D721Med (cell line): ENCODE measurements around the gene FBXW12.

ENCODE experiments used
- DNase-seq: peaks from one replicate; pipeline ENCODE4 v3.0.0; 2011; ENCODE audit warnings: low spot score; ENCODE audit not compliant: insufficient read length
- FAIRE-seq: peaks from 2 replicates; lab custom pipeline; 2011; peaks lifted over from hg19 to GRCh38; lab: Jason Lieb, UNC
- CTCF ChIP-seq: IDR thresholded peaks from 2 replicates; pipeline ENCODE4 v1.5.1; 2012; ENCODE audit warnings: mild to moderate bottlenecking, control low read depth; ENCODE audit not compliant: insufficient read depth; ENCODE audit errors: missing control alignments

FBXW12 gene

GRCh38 chr3:48439820-48440589, 68.0 kb downstream of the FBXW12 start, which contains the start of the genes CCDC51 and TMA7:
Gene CCDC51 (minus strand): TSS chr3:48440119. CDS start chr3:48435128, 4,991 bp downstream.
Gene TMA7 (plus strand): TSS chr3:48440257. CDS start chr3:48440297, 40 bp downstream.
- TF ChIP-seq CTCF: no peak
- DNase-seq (peak; percentile 91), FAIRE-seq (no peak)

GRCh38 chr3:48440590-48440958, 68.6 kb downstream of the FBXW12 start:
- FAIRE-seq (no peak), DNase-seq (no peak)
- no peak for TF ChIP-seq CTCF

- TF ChIP-seq CTCF: no peak
- FAIRE-seq: no peak
Measured at GRCh38 chr3:48441940-48442339, 69.9 kb downstream of the FBXW12 start.

More at GRCh38 chr3:48441940-48442339, 69.9 kb downstream of the FBXW12 start:
- DNase-seq: no peak
